ENCODE results near the gene FLT3. TPM values are rescaled to one million over a fixed set of nuclear protein-coding genes. Genes with fewer than 3 reads are reported as not detected.
"Not testable (repeated sequence)": the region's sequence is repeated elsewhere in the genome, so short reads cannot be mapped to it uniquely, and the experiment has no call there.

The FLT3 gene
- total RNA-seq, 2 donors from 2014 or later = 0.12 to 0.26 TPM

- DNase-seq (no peak), ATAC-seq (no peak)
- intact Hi-C loops (cut with DNase I) = no loop called here
These were observed 6.6 kb upstream of the FLT3 start for GRCh38 chr13:28106976-28107375.

- ATAC-seq; intact Hi-C loops (cut with DNase I); DNase-seq: not testable (repeated sequence)
These were observed 1.5 kb upstream of the FLT3 start for GRCh38 chr13:28101886-28102285.

GRCh38 chr13:28099396-28100149 is 803 bp downstream of the FLT3 start:
- DNase-seq = no peak
- no peak for ATAC-seq
- intact Hi-C loops (cut with DNase I) = no loop called here

- DNase-seq = no peak
- intact Hi-C loops (cut with DNase I) = no loop called here
- no peak for ATAC-seq
These were observed 2.9 kb downstream of the FLT3 start for GRCh38 chr13:28097503-28097902.

- no peak for ATAC-seq
- no peak for DNase-seq
- intact Hi-C loops (cut with DNase I) = no loop called here
These were observed 6.1 kb downstream of the FLT3 start for GRCh38 chr13:28094306-28094705.

- no peak for DNase-seq
- ATAC-seq = no peak
- intact Hi-C loops (cut with DNase I) = no loop called here
These were observed 6.5 kb downstream of the FLT3 start for GRCh38 chr13:28093881-28094280.

GRCh38 chr13:28092431-28092830 is 7.9 kb downstream of the FLT3 start:
- ATAC-seq (no peak), DNase-seq (no peak)
- intact Hi-C loops (cut with DNase I) = no loop called here

GRCh38 chr13:28089065-28089464 is 11.3 kb downstream of the FLT3 start:
- no peak for DNase-seq
- ATAC-seq = no peak
- intact Hi-C loops (cut with DNase I) = no loop called here

- intact Hi-C loops (cut with DNase I); ATAC-seq; DNase-seq: not testable (repeated sequence)
These were observed 22.6 kb downstream of the FLT3 start for GRCh38 chr13:28077820-28078219.

- intact Hi-C loops (cut with DNase I) = no loop called here
These were observed 23.1 kb downstream of the FLT3 start for GRCh38 chr13:28077231-28077630.

GRCh38 chr13:28071424-28071823 is 29.0 kb downstream of the FLT3 start:
- intact Hi-C loops (cut with DNase I) = no loop called here
- no peak for DNase-seq
- no peak for ATAC-seq

More at GRCh38 chr13:28077231-28077630, 23.1 kb downstream of the FLT3 start:
- no peak for ATAC-seq
- DNase-seq = no peak

- intact Hi-C loops (cut with DNase I) = no loop called here
- DNase-seq (no peak), ATAC-seq (no peak)
These were observed 32.9 kb downstream of the FLT3 start for GRCh38 chr13:28067491-28067890.

GRCh38 chr13:28058866-28059613 is 41.3 kb downstream of the FLT3 start:
- no peak for DNase-seq
- no peak for ATAC-seq
- intact Hi-C loops (cut with DNase I) = no loop called here

- ATAC-seq (no peak), DNase-seq (no peak)
- intact Hi-C loops (cut with DNase I) = no loop called here
These were observed 43.2 kb downstream of the FLT3 start for GRCh38 chr13:28056970-28057712.

- ATAC-seq = no peak
- DNase-seq = no peak
- intact Hi-C loops (cut with DNase I) = no loop called here
These were observed 44.0 kb downstream of the FLT3 start for GRCh38 chr13:28056426-28056825.

- intact Hi-C loops (cut with DNase I) = no loop called here
- ATAC-seq = no peak
- DNase-seq = no peak
These were observed 45.0 kb downstream of the FLT3 start for GRCh38 chr13:28055357-28055756.

GRCh38 chr13:28052945-28053344 is 47.4 kb downstream of the FLT3 start:
- intact Hi-C loops (cut with DNase I) = no loop called here
- DNase-seq (no peak), ATAC-seq (no peak)

- intact Hi-C loops (cut with DNase I) = no loop called here
- DNase-seq (no peak), ATAC-seq (no peak)
These were observed 50.2 kb downstream of the FLT3 start for GRCh38 chr13:28049880-28050875.

GRCh38 chr13:28049215-28049614 is 51.2 kb downstream of the FLT3 start:
- ATAC-seq = no peak
- intact Hi-C loops (cut with DNase I) = no loop called here
- DNase-seq = no peak

All from left cardiac atrium (tissue), 4 donors.